Measurements from ENCODE around the gene PGS1.

DNA sequence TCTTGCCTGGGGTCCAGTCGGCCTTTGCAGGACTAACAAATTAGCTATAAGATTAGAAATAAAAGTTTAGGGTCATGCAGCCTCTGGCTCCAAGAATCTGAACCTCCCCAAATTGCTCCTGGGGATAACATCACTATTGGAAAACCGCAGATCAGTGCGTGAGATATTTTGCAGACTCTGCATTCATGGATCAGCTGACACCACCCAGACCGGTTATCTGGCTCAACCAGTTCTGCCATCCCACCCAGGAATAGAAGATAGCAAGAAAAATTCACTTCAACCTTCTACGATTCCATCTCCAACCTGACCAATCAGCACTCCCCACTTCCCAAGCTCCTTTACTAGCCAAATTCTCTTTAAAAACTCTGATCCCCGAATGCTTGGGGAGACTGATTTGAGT is 4.3 kb upstream of the PGS1 start:
- TF ChIP-seq, protein P1, sequence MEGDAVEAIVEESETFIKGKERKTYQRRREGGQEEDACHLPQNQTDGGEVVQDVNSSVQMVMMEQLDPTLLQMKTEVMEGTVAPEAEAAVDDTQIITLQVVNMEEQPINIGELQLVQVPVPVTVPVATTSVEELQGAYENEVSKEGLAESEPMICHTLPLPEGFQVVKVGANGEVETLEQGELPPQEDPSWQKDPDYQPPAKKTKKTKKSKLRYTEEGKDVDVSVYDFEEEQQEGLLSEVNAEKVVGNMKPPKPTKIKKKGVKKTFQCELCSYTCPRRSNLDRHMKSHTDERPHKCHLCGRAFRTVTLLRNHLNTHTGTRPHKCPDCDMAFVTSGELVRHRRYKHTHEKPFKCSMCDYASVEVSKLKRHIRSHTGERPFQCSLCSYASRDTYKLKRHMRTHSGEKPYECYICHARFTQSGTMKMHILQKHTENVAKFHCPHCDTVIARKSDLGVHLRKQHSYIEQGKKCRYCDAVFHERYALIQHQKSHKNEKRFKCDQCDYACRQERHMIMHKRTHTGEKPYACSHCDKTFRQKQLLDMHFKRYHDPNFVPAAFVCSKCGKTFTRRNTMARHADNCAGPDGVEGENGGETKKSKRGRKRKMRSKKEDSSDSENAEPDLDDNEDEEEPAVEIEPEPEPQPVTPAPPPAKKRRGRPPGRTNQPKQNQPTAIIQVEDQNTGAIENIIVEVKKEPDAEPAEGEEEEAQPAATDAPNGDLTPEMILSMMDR (IDR thresholded peaks at IDR 0.05): no peak
- no peak for TF ChIP-seq POLR2A (IDR thresholded peaks at IDR 0.05)

All from uterus (tissue), 2 donors.